Measurements from ENCODE around the gene RASL12. TPM values are rescaled to one million over a fixed set of nuclear protein-coding genes. Genes with fewer than 3 reads are reported as not detected.

Gene RASL12
- polyA plus RNA-seq, 3 donors: not detected

GRCh38 chr15:65102912-65103311, 35.1 kb upstream of the RASL12 start:
- intact Hi-C loops (cut with micrococcal nuclease): no loop called here
- Mint-ChIP-seq H3K27me3 (ENCODE audit: low read depth in 3 of 3) (peaks cover 0 to 2% (median 0%) of the 10 kb centered on the region in 3 donors), H3K4me3 (no peak overlapping the region), H3K9me3 (no peaks in the 10 kb centered on the region), H3K27ac (no peak overlapping the region), H3K36me3 (peaks cover 58 to 74% of the 10 kb centered on the region in 2 donors), H3K4me1 (peaks cover 12% of the 10 kb centered on the region)
- TF ChIP-seq, protein P1, sequence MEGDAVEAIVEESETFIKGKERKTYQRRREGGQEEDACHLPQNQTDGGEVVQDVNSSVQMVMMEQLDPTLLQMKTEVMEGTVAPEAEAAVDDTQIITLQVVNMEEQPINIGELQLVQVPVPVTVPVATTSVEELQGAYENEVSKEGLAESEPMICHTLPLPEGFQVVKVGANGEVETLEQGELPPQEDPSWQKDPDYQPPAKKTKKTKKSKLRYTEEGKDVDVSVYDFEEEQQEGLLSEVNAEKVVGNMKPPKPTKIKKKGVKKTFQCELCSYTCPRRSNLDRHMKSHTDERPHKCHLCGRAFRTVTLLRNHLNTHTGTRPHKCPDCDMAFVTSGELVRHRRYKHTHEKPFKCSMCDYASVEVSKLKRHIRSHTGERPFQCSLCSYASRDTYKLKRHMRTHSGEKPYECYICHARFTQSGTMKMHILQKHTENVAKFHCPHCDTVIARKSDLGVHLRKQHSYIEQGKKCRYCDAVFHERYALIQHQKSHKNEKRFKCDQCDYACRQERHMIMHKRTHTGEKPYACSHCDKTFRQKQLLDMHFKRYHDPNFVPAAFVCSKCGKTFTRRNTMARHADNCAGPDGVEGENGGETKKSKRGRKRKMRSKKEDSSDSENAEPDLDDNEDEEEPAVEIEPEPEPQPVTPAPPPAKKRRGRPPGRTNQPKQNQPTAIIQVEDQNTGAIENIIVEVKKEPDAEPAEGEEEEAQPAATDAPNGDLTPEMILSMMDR (IDR thresholded peaks at IDR 0.05): no peak
- H3K4me2 ChIP-seq (replicated peaks; ENCODE audit: extremely low read depth, low read length, poor library complexity, severe bottlenecking): no peak overlapping the region
- H2AFZ ChIP-seq (ENCODE audit: insufficient read depth, low read depth, low read length, poor library complexity, severe bottlenecking): no peak overlapping the region
- no peak overlapping the region for H3K4me3 ChIP-seq (replicated peaks in 1 of 3; ENCODE audit: low read depth in 2 of 3, low read length in 3 of 3)
- DNase-seq: no peak
- peaks cover 27 to 69% of the 10 kb centered on the region in 2 donors for H3K36me3 ChIP-seq (replicated peaks in 1 of 2; ENCODE audit: control insufficient read depth in 1 of 2, insufficient read depth in 2 of 2, low read length in 2 of 2)
- H4K20me1 ChIP-seq (ENCODE audit: insufficient read depth, low read length): no peaks in the 10 kb centered on the region
- H3K9me3 ChIP-seq (replicated peaks in 1 of 2; ENCODE audit: control insufficient read depth in 1 of 2, insufficient read depth in 1 of 2, low read length in 2 of 2): no peaks in the 10 kb centered on the region
- H3K4me1 ChIP-seq (ENCODE audit: control insufficient read depth in 1 of 2, insufficient read depth in 2 of 2, low read length in 2 of 2): peaks cover 13 to 14% of the 10 kb centered on the region in 2 donors
- H3K9ac ChIP-seq (ENCODE audit: insufficient read depth, low read length, poor library complexity, severe bottlenecking): no peak overlapping the region
- no peaks in the 10 kb centered on the region for H3K79me2 ChIP-seq (ENCODE audit: insufficient read depth, low read length)
- H3K27ac ChIP-seq (ENCODE audit: low read depth in 1 of 2, low read length in 2 of 2): no peak overlapping the region
- WGBS (ENCODE audit: insufficient coverage): 100% methylated on average over 1 of the region's 3 CpGs
- no peaks in the 10 kb centered on the region for H3K27me3 ChIP-seq (ENCODE audit: control insufficient read depth in 2 of 2, insufficient read depth in 2 of 2, low read length in 2 of 2)

DNA sequence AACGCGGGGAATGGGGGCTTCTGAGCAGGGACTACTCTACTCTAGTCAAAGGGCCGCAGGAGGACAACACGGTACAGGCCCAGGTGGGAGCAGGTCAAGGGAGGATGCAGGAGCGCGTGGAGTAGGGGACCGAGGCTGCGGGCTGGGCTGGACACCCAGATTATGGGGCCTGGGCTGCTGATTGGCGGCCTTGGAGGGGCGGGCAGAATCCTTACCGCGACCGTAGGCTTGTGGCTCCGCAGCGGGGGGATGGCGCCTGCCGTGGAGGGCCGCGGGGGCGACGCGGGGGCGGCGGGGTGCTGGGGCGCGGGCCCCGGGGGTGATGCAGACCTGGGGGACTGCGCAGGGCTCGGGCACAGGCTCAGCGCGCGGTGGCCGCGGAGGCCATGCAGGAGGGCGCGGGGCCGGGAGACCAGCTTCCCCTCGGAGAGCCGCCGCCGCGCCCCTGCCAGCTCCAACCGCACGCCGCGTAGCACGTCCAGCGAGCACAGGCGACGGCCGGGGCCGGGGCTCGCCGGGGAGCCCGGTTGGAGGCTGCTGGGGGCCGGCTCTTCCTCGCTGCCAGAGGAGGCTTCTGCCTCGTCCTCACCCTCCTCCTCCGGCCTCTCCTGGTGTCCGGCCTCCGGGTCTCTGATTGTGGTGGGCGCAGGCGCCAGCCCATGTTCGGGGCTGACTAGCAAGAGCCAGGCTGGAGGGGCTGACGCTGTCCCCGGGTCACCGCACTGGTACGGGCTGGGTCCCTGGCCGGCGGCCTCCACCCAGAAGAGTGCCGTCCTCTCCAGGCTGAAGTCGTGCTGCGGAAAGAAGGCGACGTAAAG, 34.3 kb upstream of the RASL12 start:
- Histone ChIP-seq H3K9me3 (replicated peaks in 1 of 2; ENCODE audit: control insufficient read depth in 1 of 2, insufficient read depth in 1 of 2, low read length in 2 of 2) (no peaks in the 10 kb centered on the region), H3K27ac (ENCODE audit: low read depth in 1 of 2, low read length in 2 of 2) (peak overlapping the region in 1 of 2 donors; percentile 50), H3K9ac (ENCODE audit: insufficient read depth, low read length, poor library complexity, severe bottlenecking) (peak overlapping the region; percentile 32), H3K4me1 (ENCODE audit: control insufficient read depth in 1 of 2, insufficient read depth in 2 of 2, low read length in 2 of 2) (peaks cover 13 to 14% of the 10 kb centered on the region in 2 donors), H3K27me3 (ENCODE audit: control insufficient read depth in 2 of 2, insufficient read depth in 2 of 2, low read length in 2 of 2) (no peaks in the 10 kb centered on the region), H3K4me3 (replicated peaks in 1 of 3; ENCODE audit: low read depth in 2 of 3, low read length in 3 of 3) (peak overlapping the region in 1 of 3 experiments; percentile 46), H2AFZ (ENCODE audit: insufficient read depth, low read depth, low read length, poor library complexity, severe bottlenecking) (peak overlapping the region; percentile 65), H4K20me1 (ENCODE audit: insufficient read depth, low read length) (no peaks in the 10 kb centered on the region), H3K36me3 (replicated peaks in 1 of 2; ENCODE audit: control insufficient read depth in 1 of 2, insufficient read depth in 2 of 2, low read length in 2 of 2) (peaks cover 34 to 77% of the 10 kb centered on the region in 2 donors), H3K79me2 (ENCODE audit: insufficient read depth, low read length) (no peaks in the 10 kb centered on the region), H3K4me2 (replicated peaks; ENCODE audit: extremely low read depth, low read length, poor library complexity, severe bottlenecking) (peak overlapping the region; percentile 63)
- no peak for DNase-seq
- H3K27me3 Mint-ChIP-seq (ENCODE audit: low read depth in 3 of 3): peaks cover 0 to 2% (median under 1%) of the 10 kb centered on the region in 3 donors
- H3K4me1 Mint-ChIP-seq: peaks cover 12% of the 10 kb centered on the region
- H3K9me3 Mint-ChIP-seq: no peaks in the 10 kb centered on the region
- TF ChIP-seq, protein P1 (IDR thresholded peaks at IDR 0.05): peak; percentile 40
- WGBS (ENCODE audit: insufficient coverage): 92% methylated on average over 75 of the region's 75 CpGs
- peaks cover 63 to 78% of the 10 kb centered on the region in 2 donors for H3K36me3 Mint-ChIP-seq
- H3K4me3 Mint-ChIP-seq: peak overlapping the region in 1 of 2 donors; percentile 92
- intact Hi-C loops (cut with micrococcal nuclease): no loop called here
- peak overlapping the region in 6 of 7 donors; percentile 27 to 83 (median 75) for H3K27ac Mint-ChIP-seq

All from CD14-positive monocyte (primary cell).